Hepatocyte (in vitro differentiated cells): Measurements from ENCODE around the gene CTBP2. TPM values are rescaled to one million over a fixed set of nuclear protein-coding genes. Genes with fewer than 3 reads are reported as not detected.
A peak's percentile ranks its signal among the peaks of the same experiment; 100 is the strongest.

Experiments used
- DNase-seq: peaks from one replicate; pipeline ENCODE4 v3.0.0-alpha.2; 2016; ENCODE audit warnings: low spot score
- H2AFZ ChIP-seq: fragments of 200-600 bp; sonication (generic); 2 replicates; pipeline ENCODE4 v1.6.0; 2016; ENCODE audit warnings: antibody characterized with exemption, mild to moderate bottlenecking
- H3K27ac ChIP-seq: fragments of 200-600 bp; sonication (generic); 2 replicates; pipeline ENCODE4 v1.5.1; 2016; ENCODE audit warnings: mild to moderate bottlenecking
- H3K27me3 ChIP-seq: fragments of 200-600 bp; sonication (generic); 2 replicates; pipeline ENCODE4 v1.6.1; 2016
- H3K36me3 ChIP-seq: fragments of 200-600 bp; sonication (generic); replicated peaks from 2 replicates; pipeline ENCODE4 v1.5.1; 2016; ENCODE audit warnings: low read depth; ENCODE audit not compliant: insufficient read depth
- H3K4me1 ChIP-seq: fragments of 200-600 bp; sonication (generic); 2 replicates; pipeline ENCODE4 v1.5.1; 2016; ENCODE audit warnings: mild to moderate bottlenecking, moderate library complexity; ENCODE audit not compliant: insufficient read depth
- H3K4me2 ChIP-seq: fragments of 200-600 bp; sonication (generic); 2 replicates; pipeline ENCODE4 v1.6.0; 2016
- H3K4me3 ChIP-seq: fragments of 200-600 bp; sonication (generic); 2 replicates; pipeline ENCODE4 v1.5.1; 2016; ENCODE audit warnings: mild to moderate bottlenecking
- H3K79me2 ChIP-seq: fragments of 200-600 bp; sonication (generic); 2 replicates; pipeline ENCODE4 v1.6.0; 2017; ENCODE audit warnings: mild to moderate bottlenecking
- H3K9me2 ChIP-seq: fragments of 200-600 bp; sonication (generic); replicated peaks from 2 replicates; pipeline ENCODE4 v1.6.0; 2017; ENCODE audit warnings: mild to moderate bottlenecking; ENCODE audit not compliant: insufficient read depth
- H3K9me3 ChIP-seq: fragments of 200-600 bp; sonication (generic); 2 replicates; pipeline ENCODE4 v1.5.1; 2016; ENCODE audit warnings: low read depth, mild to moderate bottlenecking
- H4K20me1 ChIP-seq: fragments of 200-600 bp; sonication (generic); 2 replicates; pipeline ENCODE4 v1.6.0; 2016; ENCODE audit warnings: mild to moderate bottlenecking; ENCODE audit not compliant: insufficient read depth, poor library complexity, severe bottlenecking
- CTCF ChIP-seq: fragments of 200-600 bp; sonication (generic); IDR thresholded peaks from 2 replicates; pipeline ENCODE4 v1.5.1; 2016; ENCODE audit warnings: antibody characterized with exemption, mild to moderate bottlenecking; ENCODE audit not compliant: poor library complexity
- EZH2 ChIP-seq: fragments of 200-600 bp; sonication (generic); IDR thresholded peaks from 2 replicates; pipeline ENCODE4 v1.6.1; 2016; ENCODE audit warnings: antibody characterized with exemption, mild to moderate bottlenecking, borderline replicate concordance
- EZH2phosphoT487 ChIP-seq: fragments of 200-600 bp; sonication (generic); IDR thresholded peaks from one replicate; pipeline ENCODE4 v1.6.1; 2018; ENCODE audit warnings: antibody characterized with exemption, mild to moderate bottlenecking, low read depth, moderate library complexity; ENCODE audit not compliant: unreplicated experiment, severe bottlenecking
- WGBS: methylation state at CpG from one replicate; pipeline ENCODE4 v1.1.6; 2016; ENCODE audit warnings: low lambda C conversion rate; ENCODE audit errors: missing lambda C conversion rate; 5-methylcytosine and 5-hydroxymethylcytosine counted together
- polyA plus RNA-seq: library from polyadenylated mRNA; unstranded; fragments of >200 nt; fragmentation: Nextera tagmentation; extraction: Ambion mirVana; gene quantifications from 2 replicates; pipeline ENCODE4 v1.2.1, GENCODE V29; 2016
- total RNA-seq: library from RNA; depleted of rRNA; stranded (reverse); fragments of >200 nt; gene quantifications from 2 replicates; pipeline ENCODE4 v1.2.3, GENCODE V29; 2014

The CTBP2 gene
- total and polyA plus RNA-seq, 2 experiments from 2014 or later, result 61.3 to 81.0 TPM

- WGBS, result 99% methylated on average over 5 of the region's 5 CpGs
- H3K9me2 ChIP-seq, result no peaks in the 10 kb centered on the region
- H3K27ac ChIP-seq, result no peak overlapping the region
- H3K9me3 ChIP-seq, result no peaks in the 10 kb centered on the region
- H3K27me3 ChIP-seq, result no peaks in the 10 kb centered on the region
- TF ChIP-seq CTCF (no peak), EZH2 (no peak), EZH2phosphoT487 (no peak)
- no peak for DNase-seq
- H4K20me1 ChIP-seq, result peaks cover 78% of the 10 kb centered on the region
- peaks cover 99% of the 10 kb centered on the region for H3K79me2 ChIP-seq
- no peak overlapping the region for H2AFZ ChIP-seq
- H3K4me2 ChIP-seq, result no peak overlapping the region
- peaks cover 4% of the 10 kb centered on the region for H3K4me1 ChIP-seq
- no peaks in the 10 kb centered on the region for H3K36me3 ChIP-seq
- H3K4me3 ChIP-seq, result no peak overlapping the region
These were observed 210.8 kb downstream of the CTBP2 start for GRCh38 chr10:124949543-124949942.

GRCh38 chr10:124946945-124947344 is 213.4 kb downstream of the CTBP2 start:
- peak overlapping the region; percentile 25 for H3K27ac ChIP-seq
- no peak overlapping the region for H3K4me3 ChIP-seq
- H3K36me3 ChIP-seq, result no peaks in the 10 kb centered on the region
- H3K27me3 ChIP-seq, result no peaks in the 10 kb centered on the region
- no peak for TF ChIP-seq EZH2
- no peak for TF ChIP-seq EZH2phosphoT487
- TF ChIP-seq CTCF, result no peak
- H3K4me2 ChIP-seq, result no peak overlapping the region
- WGBS, result 69% methylated on average over 2 of the region's 2 CpGs
- H2AFZ ChIP-seq, result no peak overlapping the region
- no peaks in the 10 kb centered on the region for H3K9me2 ChIP-seq
- no peak for DNase-seq
- H3K4me1 ChIP-seq, result peaks cover 9% of the 10 kb centered on the region
- H4K20me1 ChIP-seq, result peaks cover 85% of the 10 kb centered on the region
- no peaks in the 10 kb centered on the region for H3K9me3 ChIP-seq
- peaks cover 99% of the 10 kb centered on the region for H3K79me2 ChIP-seq

- Histone ChIP-seq H3K9me2 (no peaks in the 10 kb centered on the region), H4K20me1 (peaks cover 84% of the 10 kb centered on the region), H3K27ac (peak overlapping the region; percentile 21), H3K4me2 (no peak overlapping the region), H3K4me3 (no peak overlapping the region), H3K9me3 (no peaks in the 10 kb centered on the region), H3K4me1 (peaks cover 9% of the 10 kb centered on the region), H3K79me2 (peaks cover 99% of the 10 kb centered on the region), H2AFZ (no peak overlapping the region), H3K27me3 (no peaks in the 10 kb centered on the region), H3K36me3 (no peaks in the 10 kb centered on the region)
- no peak for DNase-seq
- no peak for TF ChIP-seq CTCF
- no peak for TF ChIP-seq EZH2phosphoT487
- TF ChIP-seq EZH2, result no peak
- 74% methylated on average over 2 of the region's 2 CpGs for WGBS
These were observed 215.4 kb downstream of the CTBP2 start for GRCh38 chr10:124944982-124945381.
